WI38 (cell line): ENCODE data around the gene NOL4L.

ENCODE experiments used
- H3K4me3 ChIP-seq: 2 replicates; pipeline ENCODE4 v1.5.1; 2011; ENCODE audit warnings: low read depth, mild to moderate bottlenecking, control low read depth, low read length
- CTCF ChIP-seq: IDR thresholded peaks from 2 replicates; pipeline ENCODE4 v1.5.1; 2012; ENCODE audit warnings: low read depth, mild to moderate bottlenecking, control low read depth, low read length

Gene NOL4L

GRCh38 chr20:32451682-32452461 lies 133.3 kb downstream of the NOL4L start:
- no peak overlapping the region for H3K4me3 ChIP-seq
- TF ChIP-seq CTCF: no peak

GRCh38 chr20:32451340-32451681 lies 133.8 kb downstream of the NOL4L start:
- H3K4me3 ChIP-seq: no peak overlapping the region
- TF ChIP-seq CTCF: no peak

GRCh38 chr20:32450484-32451061 lies 134.6 kb downstream of the NOL4L start:
- H3K4me3 ChIP-seq: no peak overlapping the region
- no peak for TF ChIP-seq CTCF

GRCh38 chr20:32449890-32450401 lies 135.2 kb downstream of the NOL4L start:
- no peak for TF ChIP-seq CTCF
- no peak overlapping the region for H3K4me3 ChIP-seq

- no peak overlapping the region for H3K4me3 ChIP-seq
- TF ChIP-seq CTCF: no peak
Observed at GRCh38 chr20:32449057-32449889, 135.9 kb downstream of the NOL4L start.

- H3K4me3 ChIP-seq: no peak overlapping the region
- TF ChIP-seq CTCF: no peak
Observed at GRCh38 chr20:32448306-32449056, 136.7 kb downstream of the NOL4L start.
